ENCODE measurements around the gene GAS7.

The GAS7 gene

DNA sequence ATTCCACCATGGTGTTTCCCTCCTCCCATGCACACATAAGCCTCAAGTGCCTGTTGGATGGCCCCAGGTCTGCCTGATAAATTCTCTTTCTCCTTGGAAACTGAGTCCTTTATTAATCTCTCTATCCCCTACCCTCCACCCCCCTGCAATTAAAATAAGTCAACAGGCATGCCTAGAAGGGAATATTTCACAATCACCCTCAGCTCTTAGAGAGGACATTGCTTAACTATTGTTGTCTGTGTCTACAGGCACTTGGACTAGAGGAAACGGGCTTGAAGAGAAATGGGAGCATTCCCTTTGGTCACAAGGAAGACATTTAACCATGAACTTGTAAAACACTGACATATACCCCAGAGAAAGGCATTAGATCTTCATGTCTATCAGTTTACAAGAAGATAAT is 332.8 kb downstream of the GAS7 start:
- POLR2A ChIA-PET, result no interaction called here
- DNase-seq (ENCODE audit: extremely low spot score), result no peak

DNA sequence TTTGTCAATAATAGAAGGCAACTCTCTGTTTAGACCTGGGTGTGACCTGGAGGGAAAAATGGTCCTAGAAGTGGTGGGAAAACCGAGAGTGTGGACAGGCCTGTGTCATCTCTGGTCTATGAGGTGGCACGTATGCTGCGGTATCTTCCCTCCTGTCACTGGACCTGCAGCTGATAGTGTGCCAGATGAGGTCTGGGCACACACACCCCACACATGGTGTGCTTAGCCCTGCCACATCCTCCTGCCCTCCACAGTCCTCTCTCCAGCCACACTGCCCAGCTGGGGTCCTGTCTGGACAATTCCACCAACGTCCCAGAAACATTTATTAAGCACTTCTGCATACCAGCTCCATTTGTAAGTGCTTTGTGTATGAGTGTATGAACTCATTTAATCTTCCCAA is 335.5 kb downstream of the GAS7 start:
- POLR2A ChIA-PET, result no interaction called here
- no peak for DNase-seq (ENCODE audit: extremely low spot score)
- CTCF ChIA-PET, result no interaction called here
- no peak for TF ChIP-seq FOXA1 (IDR thresholded peaks at IDR 0.05)
- no peak for TF ChIP-seq CTBP1 (IDR thresholded peaks at IDR 0.05; ENCODE audit: borderline replicate concordance)
- no peak for TF ChIP-seq LEF1 (IDR thresholded peaks at IDR 0.05; ENCODE audit: borderline replicate concordance)
- TF ChIP-seq ELF4 (IDR thresholded peaks at IDR 0.05), result no peak
- TF ChIP-seq SP1 (IDR thresholded peaks at IDR 0.05), result no peak
- TF ChIP-seq, protein P1, sequence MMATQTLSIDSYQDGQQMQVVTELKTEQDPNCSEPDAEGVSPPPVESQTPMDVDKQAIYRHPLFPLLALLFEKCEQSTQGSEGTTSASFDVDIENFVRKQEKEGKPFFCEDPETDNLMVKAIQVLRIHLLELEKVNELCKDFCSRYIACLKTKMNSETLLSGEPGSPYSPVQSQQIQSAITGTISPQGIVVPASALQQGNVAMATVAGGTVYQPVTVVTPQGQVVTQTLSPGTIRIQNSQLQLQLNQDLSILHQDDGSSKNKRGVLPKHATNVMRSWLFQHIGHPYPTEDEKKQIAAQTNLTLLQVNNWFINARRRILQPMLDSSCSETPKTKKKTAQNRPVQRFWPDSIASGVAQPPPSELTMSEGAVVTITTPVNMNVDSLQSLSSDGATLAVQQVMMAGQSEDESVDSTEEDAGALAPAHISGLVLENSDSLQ (IDR thresholded peaks at IDR 0.05), result no peak

More for the DNA sequence above, 332.8 kb downstream of the GAS7 start:
- TF ChIP-seq L3MBTL2 (conservative IDR thresholded peaks at IDR 0.05), result no peak
- no peak for TF ChIP-seq ARNT (IDR thresholded peaks at IDR 0.05)
- no peak for TF ChIP-seq NFRKB (IDR thresholded peaks at IDR 0.05)
- TF ChIP-seq LEF1 (IDR thresholded peaks at IDR 0.05; ENCODE audit: borderline replicate concordance), result no peak
- CTCF ChIA-PET, result no interaction called here

DNA sequence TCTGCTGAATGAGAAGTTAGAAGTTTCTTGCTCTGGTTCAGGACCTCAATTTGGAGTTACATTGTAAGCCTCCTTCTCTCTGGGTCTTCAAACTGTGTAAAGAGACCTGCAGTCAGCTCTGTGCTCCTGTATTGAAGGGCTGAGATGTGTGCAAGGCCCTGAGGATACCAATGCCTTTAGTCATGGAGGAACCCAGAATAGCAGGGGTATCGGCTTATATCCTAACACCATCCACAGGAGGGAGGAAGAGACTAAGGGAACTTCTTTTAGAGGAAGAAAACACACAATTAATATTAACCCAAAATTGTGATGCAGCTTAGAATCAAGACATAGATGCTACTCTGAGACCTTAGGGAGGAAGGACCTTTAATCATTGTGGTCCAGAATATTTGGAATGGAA is 336.2 kb downstream of the GAS7 start:
- POLR2A ChIA-PET, result no interaction called here
- CTCF ChIA-PET, result no interaction called here
- TF ChIP-seq BHLHE40 (IDR thresholded peaks at IDR 0.05; ENCODE audit: borderline replicate concordance) (no peak), L3MBTL2 (conservative IDR thresholded peaks at IDR 0.05) (no peak), SP1 (IDR thresholded peaks at IDR 0.05) (no peak), LEF1 (IDR thresholded peaks at IDR 0.05; ENCODE audit: borderline replicate concordance) (no peak), ZNF384 (IDR thresholded peaks at IDR 0.05) (no peak), FOXA1 (IDR thresholded peaks at IDR 0.05) (no peak), NFRKB (IDR thresholded peaks at IDR 0.05) (no peak), HDGF (IDR thresholded peaks at IDR 0.05; ENCODE audit: borderline replicate concordance) (no peak), CTBP1 (IDR thresholded peaks at IDR 0.05; ENCODE audit: borderline replicate concordance) (no peak), FOXK2 (IDR thresholded peaks at IDR 0.05) (no peak), FOXM1 (IDR thresholded peaks at IDR 0.05; ENCODE audit: borderline replicate concordance) (no peak), TARDBP (IDR thresholded peaks at IDR 0.05) (no peak), ARNT (IDR thresholded peaks at IDR 0.05) (no peak)
- TF ChIP-seq, protein P1 (IDR thresholded peaks at IDR 0.05), result no peak
- DNase-seq (ENCODE audit: extremely low spot score), result no peak

DNA sequence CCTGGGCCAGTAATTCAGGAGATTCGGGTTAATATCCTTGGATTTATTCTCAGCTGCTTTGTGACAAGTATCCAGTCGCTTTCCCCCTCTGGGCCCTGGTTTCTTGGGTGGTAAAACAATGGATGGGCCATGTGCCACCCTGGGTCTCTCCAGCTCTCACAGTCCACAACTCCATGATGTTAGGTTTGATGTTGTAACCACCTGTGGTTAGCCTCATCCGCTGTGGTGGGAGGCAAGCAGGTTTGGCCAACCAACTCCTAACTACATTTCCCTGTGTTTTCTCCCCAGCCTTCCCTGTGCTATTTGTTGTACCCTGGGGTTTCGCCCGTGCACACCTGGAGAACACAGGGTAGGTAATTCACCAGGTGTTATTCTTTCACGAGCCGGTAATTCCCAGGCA is 337.6 kb downstream of the GAS7 start:
- ChIA-PET POLR2A (no interaction called here), CTCF (no interaction called here)
- no peak for TF ChIP-seq FOXK2 (IDR thresholded peaks at IDR 0.05)
- TF ChIP-seq, protein P1 (IDR thresholded peaks at IDR 0.05), result no peak
- no peak for TF ChIP-seq SP1 (IDR thresholded peaks at IDR 0.05)
- TF ChIP-seq LEF1 (IDR thresholded peaks at IDR 0.05; ENCODE audit: borderline replicate concordance), result no peak
- TF ChIP-seq FOXM1 (IDR thresholded peaks at IDR 0.05; ENCODE audit: borderline replicate concordance), result no peak
- DNase-seq (ENCODE audit: extremely low spot score), result no peak
